HG02973 (cell line): ENCODE data around the gene FREY1.
"Not testable (repeated sequence)": the region's sequence is repeated elsewhere in the genome, so short reads cannot be mapped to it uniquely, and the experiment has no call there.

ENCODE experiments used
- ATAC-seq: cut with Tn5 transposase; IDR thresholded peaks from one replicate; pipeline ENCODE4 v1.9.1; 2021; ENCODE audit warnings: moderate library complexity; ENCODE audit not compliant: unreplicated experiment

The FREY1 gene

DNA sequence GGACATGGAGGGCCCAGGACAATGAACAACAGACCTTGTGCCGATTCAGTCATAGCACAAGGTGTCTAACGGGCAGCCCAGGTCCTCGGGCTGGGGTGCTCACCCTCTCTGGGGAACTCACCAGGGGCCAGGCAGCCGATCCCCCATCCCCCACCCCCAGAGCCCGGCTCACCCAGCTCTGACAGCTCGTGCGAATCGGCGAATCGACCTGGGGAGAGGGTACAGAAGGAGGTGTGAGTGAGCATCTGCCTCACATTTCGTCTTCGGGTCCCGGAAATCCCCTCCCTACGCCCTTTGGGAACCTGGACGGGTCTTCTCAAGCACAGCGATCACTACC lies 10.2 kb upstream of the FREY1 start:
- ATAC-seq = peak; percentile 4

DNA sequence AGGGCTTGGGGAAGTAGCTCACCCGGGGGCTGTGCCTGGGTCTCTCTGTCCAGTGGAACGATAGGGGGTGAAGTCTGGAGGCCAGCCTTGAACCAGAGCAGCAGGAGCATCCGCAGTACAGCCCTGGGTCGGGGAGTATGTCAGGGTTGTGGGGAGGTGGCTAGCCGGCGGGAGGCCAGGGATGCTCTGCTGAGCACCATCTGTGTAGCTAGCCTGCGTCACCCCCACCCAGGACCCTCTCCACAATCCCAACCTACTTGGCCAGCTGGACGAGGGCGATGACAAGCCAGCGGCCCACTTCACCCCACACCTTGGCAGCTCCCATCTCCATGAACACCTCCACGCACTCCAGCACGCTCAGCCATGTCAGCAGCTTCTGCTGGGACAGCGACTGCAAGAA lies 8.4 kb upstream of the FREY1 start:
- ATAC-seq = no peak

DNA sequence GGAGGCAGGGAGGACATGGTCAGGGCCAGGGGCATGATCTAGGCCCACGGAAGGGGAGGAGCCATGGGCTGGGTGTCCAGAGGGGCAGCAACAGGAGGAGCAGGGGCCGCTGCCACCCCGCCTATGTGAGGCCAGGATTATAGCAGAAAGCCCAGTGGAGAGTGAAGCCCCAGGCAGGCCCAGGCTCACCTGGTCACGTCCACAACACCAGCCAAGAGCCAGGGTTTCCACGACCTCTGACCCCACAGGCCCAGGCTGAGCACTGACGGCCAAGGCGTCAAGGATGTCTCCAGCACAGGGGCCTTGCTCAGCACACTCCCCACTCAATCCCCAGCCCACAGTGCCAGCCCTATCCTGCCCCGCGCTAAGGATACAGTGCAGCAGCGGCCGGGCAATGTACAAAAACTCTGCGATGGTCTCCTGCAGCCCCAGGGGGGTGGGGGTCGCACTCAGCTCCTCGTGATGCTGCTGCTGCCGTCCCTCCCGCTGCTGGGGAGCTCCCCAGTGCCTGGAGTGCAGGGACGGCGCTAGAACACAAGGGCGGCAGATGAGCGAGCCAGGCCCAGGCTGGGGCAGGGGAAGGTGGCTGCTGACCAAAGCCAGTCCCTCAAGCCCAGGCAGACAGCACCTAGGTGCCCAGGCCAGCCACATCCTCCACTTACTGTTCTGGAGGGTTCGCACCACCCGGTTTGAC lies 7.0 kb upstream of the FREY1 start:
- no peak for ATAC-seq

DNA sequence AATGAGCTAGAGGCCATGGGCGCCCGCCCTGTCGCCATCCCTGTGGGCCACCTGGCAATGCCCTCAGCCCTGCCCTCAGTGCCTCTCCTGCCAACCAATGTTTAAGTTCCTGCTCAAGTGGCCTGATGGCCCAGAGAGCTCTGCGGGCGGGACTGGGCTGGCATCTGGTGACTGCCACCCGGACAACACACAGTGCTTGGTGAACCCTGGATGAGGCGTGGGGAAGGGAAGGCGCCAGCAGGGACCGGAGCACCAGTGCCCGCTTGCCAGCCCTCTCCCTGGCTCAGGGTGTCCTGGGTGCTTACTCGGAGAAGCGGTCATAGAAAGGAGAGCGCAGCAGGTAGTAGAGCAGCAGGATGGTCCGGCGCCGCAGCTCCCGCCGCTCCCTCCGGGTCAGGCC lies 6.4 kb upstream of the FREY1 start:
- no peak for ATAC-seq

DNA sequence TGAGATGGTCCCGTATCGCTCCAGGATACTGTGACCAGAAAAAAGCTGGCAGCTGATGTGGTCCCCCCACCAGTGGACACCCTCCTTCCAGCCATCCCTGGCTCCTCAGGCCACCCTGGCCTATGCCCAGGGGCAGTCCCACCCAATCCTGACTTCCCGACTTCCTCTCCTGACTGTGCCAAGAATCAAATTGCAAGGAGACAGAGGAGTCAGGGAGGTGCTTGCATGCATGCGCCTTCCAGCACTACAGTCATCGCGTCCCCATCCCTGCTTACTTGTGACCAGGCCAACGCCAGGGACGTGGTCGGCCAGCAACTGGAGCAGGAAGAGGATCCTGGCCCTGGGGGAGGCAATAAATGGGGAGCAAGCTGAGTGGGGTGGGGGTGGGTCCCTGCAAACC lies 3.6 kb upstream of the FREY1 start:
- no peak for ATAC-seq

DNA sequence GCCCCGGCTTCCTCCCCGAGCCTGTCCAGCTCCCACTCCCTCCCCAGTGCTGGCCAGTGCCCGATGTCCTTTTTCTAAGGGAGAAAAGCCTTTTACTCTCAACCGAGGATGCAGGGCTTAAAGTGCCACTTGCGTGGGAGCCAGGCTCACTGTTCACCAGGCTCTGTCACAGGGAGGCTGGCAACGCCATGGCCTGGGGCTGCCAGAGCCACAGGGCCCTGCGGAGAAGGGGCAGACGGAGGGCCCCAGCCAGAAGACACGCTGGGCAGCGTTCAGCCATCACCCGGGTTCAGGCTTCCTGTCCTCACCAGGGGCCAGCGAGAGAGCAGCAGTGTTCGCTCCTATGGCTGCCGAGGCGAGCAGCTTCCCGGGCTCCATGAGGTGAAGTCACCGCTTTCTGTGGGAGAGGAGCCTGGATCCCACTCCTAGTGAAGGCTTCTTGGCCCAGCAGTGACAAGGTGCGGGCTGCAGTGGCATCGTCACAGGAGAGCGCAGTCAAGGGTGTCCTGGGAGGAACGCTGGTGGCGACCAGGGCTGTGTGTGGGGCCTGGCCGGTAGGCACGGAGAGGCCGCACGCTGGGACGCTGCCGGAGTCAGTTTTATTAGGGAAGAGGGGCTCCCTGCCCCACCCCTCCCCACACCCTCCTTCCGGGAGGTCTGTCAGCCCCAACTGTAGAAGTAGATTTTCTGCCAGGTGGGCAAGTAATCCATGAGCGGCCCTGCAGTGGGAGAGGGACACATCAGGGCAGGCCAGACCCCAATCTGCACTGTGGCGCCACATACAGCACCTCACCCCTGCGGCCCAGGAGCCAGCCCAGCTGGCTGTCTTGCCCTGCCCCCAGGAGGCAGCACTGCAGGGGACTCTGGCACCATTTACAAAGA lies 2.8 kb upstream of the FREY1 start:
- ATAC-seq = no peak

DNA sequence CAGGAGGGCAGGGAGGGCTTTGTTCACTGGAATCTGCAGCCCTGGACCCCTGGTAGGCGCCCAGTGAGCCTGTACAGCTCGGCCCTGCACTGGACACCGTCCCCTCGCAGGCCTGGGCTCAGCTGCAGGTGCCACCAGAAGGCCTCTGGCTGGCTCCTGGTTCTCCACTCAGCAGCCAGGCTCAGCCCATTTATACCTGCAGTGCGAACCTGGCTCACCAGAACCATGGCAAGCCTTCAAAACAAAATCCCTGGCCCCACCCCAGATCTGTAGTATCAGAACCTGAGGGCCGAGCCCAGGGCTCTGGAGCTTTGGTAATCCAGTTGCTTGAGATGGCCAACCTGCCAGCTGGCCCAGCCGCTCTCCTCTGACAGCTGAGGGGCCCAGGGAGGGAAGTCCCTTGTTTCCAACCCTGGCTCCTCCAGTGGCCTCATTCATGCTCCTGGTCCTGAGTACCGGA lies 870 bp upstream of the FREY1 start:
- ATAC-seq = no peak

DNA sequence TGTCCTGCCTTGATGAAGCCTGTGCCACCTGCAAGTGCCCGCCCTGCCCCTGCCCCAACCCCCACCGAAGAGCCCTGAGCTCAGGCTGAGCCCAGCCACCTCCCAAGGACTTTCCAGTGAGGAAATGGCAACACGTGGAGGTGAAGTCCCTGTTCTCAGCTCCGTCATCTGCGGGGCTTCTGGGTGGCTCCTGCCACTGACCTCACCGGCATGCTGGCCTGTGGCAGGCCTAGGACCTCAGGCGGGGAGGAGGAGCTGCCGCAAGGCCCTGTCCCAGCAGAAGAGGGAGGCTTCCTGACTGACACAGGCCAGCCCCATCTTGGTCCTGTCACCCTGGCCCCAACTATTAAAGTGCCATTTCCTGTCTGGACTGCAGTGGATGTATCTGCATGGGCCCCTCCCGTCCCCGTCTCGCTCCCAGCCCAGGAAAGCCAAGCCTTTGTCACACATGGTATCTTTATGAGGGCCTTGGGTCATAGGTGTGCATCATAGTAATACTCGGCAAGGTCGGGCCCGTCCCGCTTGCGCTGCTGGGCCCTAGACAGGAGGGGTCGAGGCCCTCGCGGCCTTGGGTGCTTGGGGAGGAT lies 882 bp downstream of the FREY1 start:
- no peak for ATAC-seq

DNA sequence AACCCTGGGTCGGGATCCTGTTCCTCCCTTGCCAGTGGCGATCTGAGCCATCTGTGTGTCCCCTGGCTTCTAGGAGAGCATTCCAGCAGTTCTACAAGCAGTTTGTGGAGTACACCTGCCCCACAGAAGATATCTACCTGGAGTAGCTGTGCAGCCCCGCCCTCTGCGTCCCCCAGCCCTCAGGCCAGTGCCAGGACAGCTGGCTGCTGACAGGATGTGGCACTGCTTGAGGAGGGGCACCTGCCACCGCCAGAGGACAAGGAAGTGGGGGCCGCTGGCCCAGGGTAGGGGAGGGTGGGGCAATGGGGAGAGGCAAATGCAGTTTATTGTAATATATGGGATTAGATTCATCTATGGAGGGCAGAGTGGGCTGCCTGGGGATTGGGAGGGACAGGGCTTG lies 1.5 kb downstream of the FREY1 start:
- ATAC-seq = not testable (repeated sequence)

DNA sequence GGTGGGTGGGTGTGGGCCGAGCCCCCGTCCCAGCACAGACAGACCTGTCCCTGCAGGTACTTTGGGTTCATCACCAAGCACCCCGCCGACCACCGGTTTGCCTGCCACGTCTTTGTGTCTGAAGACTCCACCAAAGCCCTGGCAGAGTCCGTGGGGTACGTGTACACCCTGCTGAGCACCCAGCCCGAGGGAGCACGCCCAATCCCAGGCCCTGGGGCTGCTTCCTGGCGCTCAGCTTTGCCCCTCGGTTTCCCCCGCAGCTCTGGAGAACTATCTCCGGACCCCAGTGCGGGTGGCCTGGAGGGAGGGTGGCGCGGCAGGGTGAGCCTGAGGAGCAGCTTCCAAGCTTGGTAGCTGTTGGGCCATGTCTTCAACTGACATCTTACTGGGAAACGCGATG lies 2.0 kb downstream of the FREY1 start:
- ATAC-seq = no peak

DNA sequence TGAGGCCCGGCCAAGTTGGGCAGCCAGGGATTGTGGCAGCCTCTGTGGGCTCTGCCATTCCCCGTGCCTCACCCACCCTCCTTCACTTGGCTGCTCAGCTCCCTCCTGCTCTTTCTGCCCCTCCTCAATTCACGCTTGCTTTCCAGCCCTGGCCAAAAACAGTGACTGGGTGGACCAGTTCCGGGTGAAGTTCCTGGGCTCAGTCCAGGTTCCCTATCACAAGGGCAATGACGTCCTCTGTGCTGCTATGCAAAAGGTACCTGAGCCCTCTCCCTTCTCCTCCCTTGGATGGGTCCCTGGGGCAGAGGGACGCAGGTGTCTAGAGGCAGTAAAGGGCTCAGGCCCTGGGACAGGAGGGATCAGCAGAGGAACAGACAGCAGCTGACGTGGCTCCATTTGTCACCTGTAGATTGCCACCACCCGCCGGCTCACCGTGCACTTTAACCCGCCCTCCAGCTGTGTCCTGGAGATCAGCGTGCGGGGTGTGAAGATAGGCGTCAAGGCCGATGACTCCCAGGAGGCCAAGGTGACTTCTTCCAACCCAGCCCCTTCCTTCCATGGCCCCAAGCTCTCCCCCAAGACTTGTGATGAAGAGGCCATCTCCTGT lies 2.7 kb downstream of the FREY1 start:
- ATAC-seq = no peak

DNA sequence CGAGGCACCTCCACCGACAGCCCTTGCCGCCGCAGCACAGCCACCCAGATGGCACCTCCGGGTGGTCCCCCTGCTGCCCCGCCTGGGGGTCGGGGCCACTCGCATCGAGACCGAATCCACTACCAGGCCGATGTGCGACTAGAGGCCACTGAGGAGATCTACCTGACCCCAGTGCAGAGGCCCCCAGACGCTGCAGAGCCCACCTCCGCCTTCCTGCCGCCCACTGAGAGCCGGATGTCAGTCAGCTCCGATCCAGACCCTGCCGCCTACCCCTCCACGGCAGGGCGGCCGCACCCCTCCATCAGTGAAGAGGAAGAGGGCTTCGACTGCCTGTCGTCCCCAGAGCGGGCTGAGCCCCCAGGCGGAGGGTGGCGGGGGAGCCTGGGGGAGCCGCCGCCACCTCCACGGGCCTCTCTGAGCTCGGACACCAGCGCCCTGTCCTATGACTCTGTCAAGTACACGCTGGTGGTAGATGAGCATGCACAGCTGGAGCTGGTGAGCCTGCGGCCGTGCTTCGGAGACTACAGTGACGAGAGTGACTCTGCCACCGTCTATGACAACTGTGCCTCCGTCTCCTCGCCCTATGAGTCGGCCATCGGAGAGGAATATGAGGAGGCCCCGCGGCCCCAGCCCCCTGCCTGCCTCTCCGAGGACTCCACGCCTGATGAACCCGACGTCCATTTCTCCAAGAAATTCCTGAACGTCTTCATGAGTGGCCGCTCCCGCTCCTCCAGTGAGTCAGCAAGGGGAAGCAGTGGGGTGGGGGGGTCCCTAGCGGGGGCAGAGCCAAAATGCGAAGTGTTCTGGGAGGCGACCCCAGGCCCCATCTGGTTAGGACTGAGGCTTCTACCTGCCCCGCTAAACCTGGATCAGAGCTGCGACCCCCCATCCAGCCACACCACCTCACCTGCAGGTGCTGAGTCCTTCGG lies 4.4 kb downstream of the FREY1 start:
- ATAC-seq = no peak

DNA sequence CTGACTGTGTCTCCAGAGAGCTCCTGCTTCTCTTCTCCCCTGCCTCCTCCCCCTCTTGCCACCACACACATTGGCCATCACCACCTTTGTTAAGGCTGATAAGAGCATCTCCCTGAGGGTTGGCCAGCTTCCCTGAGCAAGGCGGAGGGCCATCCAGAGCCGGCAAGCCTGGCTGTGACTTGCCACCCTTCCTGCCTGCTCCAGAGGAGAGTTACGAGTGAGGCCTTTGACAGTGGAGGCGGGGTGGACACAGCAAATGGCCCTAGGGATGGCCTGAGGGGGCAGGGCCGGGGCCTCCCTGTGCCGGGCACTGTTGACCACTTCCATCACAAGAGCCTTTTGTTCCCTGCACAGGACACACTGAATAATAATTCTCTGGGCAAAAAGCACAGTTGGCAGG lies 5.4 kb downstream of the FREY1 start:
- no peak for ATAC-seq

DNA sequence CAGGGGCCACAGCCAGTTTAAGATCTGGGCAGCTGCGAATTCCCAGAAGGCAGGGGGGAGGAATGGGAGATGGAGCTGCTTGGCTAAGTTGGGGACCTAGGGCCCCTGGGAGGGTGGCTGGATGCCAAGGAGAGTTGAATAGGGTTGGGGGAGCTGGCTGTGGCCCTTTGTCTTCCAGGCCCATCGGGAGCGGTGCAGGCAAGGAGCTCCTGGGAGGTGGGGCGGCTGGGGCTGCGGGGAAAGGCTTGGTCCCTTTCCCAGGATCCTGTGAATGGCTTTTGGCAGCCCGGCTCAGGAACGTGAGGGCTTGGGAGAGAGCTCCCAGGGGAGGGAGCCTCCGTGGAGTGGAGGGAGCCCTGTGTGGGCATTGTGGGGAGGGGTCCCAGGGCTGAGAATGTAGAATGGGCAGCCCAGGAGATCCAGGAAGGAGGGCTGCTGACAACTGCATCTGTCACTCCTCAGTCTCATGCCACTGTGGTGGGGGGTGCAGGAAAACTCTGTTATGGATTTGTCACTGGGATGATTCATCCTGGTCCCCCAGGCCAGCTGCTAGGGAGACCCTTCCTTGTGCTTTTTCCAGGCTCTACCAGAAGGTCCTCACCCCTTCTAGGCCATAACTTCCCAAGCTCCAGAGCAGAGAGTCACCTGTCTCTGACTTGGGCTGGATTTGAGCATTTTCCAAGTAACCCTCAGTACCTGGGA lies 6.0 kb downstream of the FREY1 start:
- ATAC-seq = no peak

DNA sequence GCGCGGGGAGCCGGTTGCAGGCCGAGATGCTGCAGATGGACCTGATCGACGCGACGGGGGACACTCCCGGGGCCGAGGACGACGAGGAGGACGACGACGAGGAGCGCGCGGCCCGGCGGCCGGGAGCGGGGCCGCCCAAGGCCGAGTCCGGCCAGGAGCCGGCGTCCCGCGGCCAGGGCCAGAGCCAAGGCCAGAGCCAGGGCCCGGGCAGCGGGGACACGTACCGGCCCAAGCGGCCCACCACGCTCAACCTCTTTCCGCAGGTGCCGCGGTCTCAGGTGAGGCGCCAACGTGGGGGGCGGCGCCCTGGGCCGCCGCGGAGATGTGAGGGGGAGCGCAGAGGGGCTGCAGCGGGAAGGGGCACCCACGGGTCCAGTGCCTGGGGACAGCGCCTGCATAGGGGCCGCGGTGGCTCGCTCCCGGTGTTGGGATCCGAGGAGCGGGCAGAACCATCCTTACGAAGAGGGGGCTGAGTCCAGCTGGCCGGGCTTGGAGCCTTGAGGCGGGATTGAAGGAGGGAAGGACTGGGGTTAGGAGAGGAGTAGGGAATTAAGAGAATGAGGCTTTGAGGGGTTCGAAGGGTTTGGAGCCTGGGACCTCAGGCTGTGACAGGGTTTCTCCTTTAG lies 6.8 kb downstream of the FREY1 start:
- not testable (repeated sequence) for ATAC-seq

DNA sequence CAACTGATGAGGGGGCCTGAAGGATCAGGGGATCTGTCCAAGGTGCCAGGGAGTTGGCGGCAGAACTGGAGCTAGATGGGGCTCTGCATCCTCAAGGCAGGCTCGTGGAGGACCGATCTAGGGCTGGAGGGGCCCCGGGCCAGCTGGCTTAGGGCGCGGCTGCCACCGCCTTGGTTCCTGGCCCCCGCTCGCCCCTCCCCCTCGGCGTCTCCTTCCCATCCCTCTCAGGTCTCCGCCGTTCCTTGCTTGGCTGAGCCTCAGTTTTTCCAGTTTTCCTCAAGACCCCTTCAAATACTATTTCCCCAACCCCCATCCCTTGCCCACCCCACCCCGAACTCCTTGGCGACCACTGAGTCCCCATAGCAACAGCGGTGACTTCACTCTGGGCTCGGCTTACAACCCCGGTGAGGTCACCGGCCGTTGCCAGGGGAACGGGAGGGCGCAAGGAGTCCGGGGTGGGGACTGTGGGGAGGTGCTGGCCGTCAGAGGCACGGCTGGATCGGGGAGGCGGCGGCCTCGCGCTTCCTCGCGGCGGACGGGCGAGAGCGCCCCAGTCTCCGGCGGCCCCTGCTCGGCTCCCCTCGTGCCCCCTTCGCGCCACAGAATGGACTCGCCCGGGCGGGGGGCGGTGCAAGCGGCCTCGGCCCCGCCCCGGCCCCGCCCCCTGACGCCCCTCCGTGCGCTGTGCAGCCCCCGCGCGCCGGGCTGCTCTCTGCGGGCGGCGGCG lies 7.5 kb downstream of the FREY1 start:
- ATAC-seq = no peak

DNA sequence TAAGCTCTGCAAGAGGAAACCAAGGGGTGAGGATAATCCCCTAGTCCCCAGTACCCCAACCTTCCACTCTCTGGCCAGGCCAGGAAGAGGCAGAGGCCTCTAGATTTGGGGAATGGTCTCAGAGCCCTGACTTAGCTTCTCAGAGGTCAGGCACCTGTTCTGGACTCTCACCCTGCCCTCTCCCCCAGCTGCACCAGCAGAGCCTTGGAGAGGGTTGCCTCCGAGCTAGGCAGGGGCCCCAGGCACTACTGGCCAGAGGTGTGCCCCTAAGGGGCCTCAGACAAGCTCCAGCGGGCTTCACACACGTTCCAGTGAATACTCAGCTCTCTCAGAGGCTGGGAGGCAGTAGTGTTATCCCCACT lies 8.0 kb downstream of the FREY1 start:
- no peak for ATAC-seq

DNA sequence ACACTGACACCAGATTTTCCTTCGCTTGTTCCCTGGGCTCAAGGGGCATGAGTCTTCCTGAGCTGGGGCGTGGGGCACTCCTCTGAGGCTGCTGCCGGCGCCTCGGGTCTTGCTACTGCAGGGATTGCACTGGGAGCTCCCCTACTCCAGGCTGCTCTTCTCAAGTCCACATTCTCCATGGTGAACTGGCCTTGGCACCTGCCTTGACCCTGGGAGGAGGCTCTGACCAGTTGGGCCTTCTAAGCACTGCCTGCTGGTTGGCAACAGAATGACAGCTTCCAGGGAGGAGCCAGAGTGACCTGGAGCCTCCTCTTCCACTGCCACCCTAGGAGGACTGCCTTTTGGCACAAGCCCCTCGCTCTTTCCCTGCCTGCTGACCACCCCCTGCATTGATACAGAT lies 9.5 kb downstream of the FREY1 start:
- no peak for ATAC-seq

DNA sequence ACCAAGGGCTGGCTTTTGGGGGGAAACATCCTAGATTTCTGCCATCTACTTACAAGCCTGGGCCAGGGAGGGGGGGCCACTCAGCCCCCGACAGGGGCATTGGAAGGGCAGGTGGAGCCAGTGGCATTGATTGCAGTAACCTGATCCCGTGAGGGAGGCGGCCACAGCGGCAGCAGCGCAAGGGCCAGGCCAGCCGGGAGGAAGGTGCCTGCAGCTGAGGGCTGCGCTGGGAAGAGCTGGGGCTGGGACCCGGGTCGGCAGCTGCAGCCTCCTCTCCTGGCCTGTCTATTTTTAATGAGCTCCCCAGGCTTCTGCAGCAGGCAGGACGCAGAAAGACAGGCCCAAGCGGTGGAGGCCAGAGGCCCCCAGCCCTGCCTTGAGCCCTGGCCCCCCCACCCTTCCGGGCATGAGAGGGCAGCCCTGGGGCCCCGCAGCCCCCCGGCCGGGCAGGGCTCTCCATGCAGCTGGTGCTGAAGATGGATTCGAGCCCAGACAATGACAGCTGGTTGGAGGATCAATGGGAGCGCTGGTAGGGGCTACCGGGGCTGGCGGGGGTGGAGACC lies 10.6 kb downstream of the FREY1 start:
- no peak for ATAC-seq
